Vagina (tissue), 2 donors: ENCODE measurements around the gene ZNF804A. TPM values are rescaled to one million over a fixed set of nuclear protein-coding genes. Genes with fewer than 3 reads are reported as not detected.

Experiments
- DNase-seq, 2 donors: peaks; one replicate each; pipeline ENCODE4 v3.0.0-alpha.2; 2017; ENCODE audit errors: extremely low spot score in 2 of 2
- H3K27ac ChIP-seq: fragments of 200-600 bp; sonication (generic); one replicate; pipeline ENCODE4 v1.5.1; 2019
- H3K27me3 ChIP-seq: fragments of 200-600 bp; sonication (generic); one replicate; pipeline ENCODE4 v1.5.1; 2019
- H3K36me3 ChIP-seq, 2 donors: fragments of 200-600 bp; sonication (generic); one replicate each; pipeline ENCODE4 v1.5.1; 2017 to 2019
- H3K4me1 ChIP-seq: fragments of 200-600 bp; sonication (generic); one replicate; pipeline ENCODE4 v1.5.1; 2019
- H3K4me3 ChIP-seq, 2 donors: fragments of 200-600 bp; sonication (generic); 1 replicate in 1 of 2; 2 replicates in 1 of 2; pipeline ENCODE4 v1.5.1; 2016 to 2019
- H3K9me3 ChIP-seq: fragments of 200-600 bp; sonication (generic); one replicate; pipeline ENCODE4 v1.5.1; 2019
- POLR2A ChIP-seq, 2 donors: fragments of 450-650 bp; IDR thresholded peaks; one replicate each; pipeline ENCODE4 v1.6.1; 2017; ENCODE audit warnings: antibody characterized with exemption in 2 of 2, mild to moderate bottlenecking in 2 of 2, moderate library complexity in 2 of 2
- POLR2AphosphoS5 ChIP-seq, 2 donors: sonication (generic); formaldehyde crosslinking; IDR thresholded peaks; one replicate each; pipeline ENCODE4 v1.9.0; 2017; ENCODE audit warnings: antibody characterized with exemption in 2 of 2, mild to moderate bottlenecking in 2 of 2, low read depth in 1 of 2; ENCODE audit not compliant: insufficient read depth in 1 of 2
- intact Hi-C: fragments of 100-400 bp; cut with DNase I; formaldehyde crosslinking; loops from one replicate; pipeline ENCODE4 v1.15.1; 2023
- total RNA-seq: library from RNA; depleted of rRNA; stranded (reverse); fragments of >200 nt; gene quantifications from one replicate; pipeline ENCODE4 v1.2.3, GENCODE V29; 2016
- TF ChIP-seq, protein P1 (sequence below), 3 experiments: fragments of 450-650 bp in 2 of 3; fragments of 200-600 bp in 1 of 3; sonication (generic) in 1 of 3; IDR thresholded peaks; one replicate each; pipeline ENCODE4 v1.5.1; 2017 to 2019; ENCODE audit warnings: antibody characterized with exemption in 3 of 3, mild to moderate bottlenecking in 2 of 3, moderate library complexity in 2 of 3

Gene ZNF804A
- total RNA-seq, 1 donor from 2014 or later, result 1.2 TPM

DNA sequence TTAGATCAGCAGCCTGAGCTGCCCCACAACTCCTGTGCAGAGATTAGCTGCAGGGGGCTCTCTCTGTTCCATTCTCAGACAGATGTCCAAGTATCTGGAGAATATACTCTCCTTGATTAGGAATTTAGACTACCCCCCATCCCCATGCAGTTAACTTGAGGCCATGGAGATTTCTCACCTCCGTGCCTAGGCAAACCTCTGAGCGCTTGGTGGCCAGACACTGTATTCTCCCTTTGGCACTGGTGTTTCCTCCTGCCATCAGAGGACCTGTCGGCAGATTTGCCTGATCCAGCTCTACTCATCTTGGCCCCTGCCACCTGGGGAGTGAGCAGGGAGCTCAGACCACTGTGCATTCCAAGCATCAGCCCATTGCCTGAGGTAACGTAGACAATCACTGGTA lies 48.3 kb downstream of the ZNF804A start:
- Histone ChIP-seq H3K27ac (no peak overlapping the region), H3K9me3 (no peaks in the 10 kb centered on the region), H3K27me3 (no peaks in the 10 kb centered on the region), H3K4me1 (no peaks in the 10 kb centered on the region), H3K4me3 (no peak overlapping the region), H3K36me3 (no peaks in the 10 kb centered on the region)
- TF ChIP-seq POLR2A (IDR thresholded peaks at IDR 0.05) (no peak), POLR2AphosphoS5 (IDR thresholded peaks at IDR 0.05; ENCODE audit: insufficient read depth in 1 of 2, low read depth in 1 of 2) (no peak)
- TF ChIP-seq, protein P1, sequence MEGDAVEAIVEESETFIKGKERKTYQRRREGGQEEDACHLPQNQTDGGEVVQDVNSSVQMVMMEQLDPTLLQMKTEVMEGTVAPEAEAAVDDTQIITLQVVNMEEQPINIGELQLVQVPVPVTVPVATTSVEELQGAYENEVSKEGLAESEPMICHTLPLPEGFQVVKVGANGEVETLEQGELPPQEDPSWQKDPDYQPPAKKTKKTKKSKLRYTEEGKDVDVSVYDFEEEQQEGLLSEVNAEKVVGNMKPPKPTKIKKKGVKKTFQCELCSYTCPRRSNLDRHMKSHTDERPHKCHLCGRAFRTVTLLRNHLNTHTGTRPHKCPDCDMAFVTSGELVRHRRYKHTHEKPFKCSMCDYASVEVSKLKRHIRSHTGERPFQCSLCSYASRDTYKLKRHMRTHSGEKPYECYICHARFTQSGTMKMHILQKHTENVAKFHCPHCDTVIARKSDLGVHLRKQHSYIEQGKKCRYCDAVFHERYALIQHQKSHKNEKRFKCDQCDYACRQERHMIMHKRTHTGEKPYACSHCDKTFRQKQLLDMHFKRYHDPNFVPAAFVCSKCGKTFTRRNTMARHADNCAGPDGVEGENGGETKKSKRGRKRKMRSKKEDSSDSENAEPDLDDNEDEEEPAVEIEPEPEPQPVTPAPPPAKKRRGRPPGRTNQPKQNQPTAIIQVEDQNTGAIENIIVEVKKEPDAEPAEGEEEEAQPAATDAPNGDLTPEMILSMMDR (IDR thresholded peaks at IDR 0.05), result no peak
- no peak for DNase-seq
- intact Hi-C loops, result no loop called here

DNA sequence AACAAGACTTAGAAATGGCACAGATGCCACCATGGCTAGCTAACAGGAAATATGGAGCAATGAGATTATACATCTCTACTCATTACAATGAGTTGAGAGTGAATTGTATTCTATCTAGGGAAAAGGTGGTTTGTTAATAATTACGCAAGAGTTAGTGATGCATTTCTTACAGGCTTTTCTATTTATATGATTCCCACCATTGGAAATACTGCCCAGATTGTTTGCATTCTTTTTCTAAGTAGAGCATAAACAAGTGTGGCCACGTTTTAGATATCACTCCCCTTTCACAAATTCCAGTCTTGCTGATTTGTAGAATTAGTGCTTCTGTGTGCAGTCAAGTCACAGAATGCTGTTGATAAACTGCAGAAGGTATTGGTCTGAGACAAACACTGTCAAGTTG lies 56.6 kb downstream of the ZNF804A start:
- no peak for DNase-seq
- H3K9me3 ChIP-seq, result no peaks in the 10 kb centered on the region
- no peak overlapping the region for H3K27ac ChIP-seq
- TF ChIP-seq POLR2AphosphoS5 (IDR thresholded peaks at IDR 0.05; ENCODE audit: insufficient read depth in 1 of 2, low read depth in 1 of 2) (no peak), POLR2A (IDR thresholded peaks at IDR 0.05) (no peak)
- TF ChIP-seq, protein P1 (IDR thresholded peaks at IDR 0.05), result no peak
- H3K4me1 ChIP-seq, result no peaks in the 10 kb centered on the region
- no peaks in the 10 kb centered on the region for H3K27me3 ChIP-seq
- no peaks in the 10 kb centered on the region for H3K36me3 ChIP-seq
- intact Hi-C loops, result no loop called here
- no peak overlapping the region for H3K4me3 ChIP-seq

DNA sequence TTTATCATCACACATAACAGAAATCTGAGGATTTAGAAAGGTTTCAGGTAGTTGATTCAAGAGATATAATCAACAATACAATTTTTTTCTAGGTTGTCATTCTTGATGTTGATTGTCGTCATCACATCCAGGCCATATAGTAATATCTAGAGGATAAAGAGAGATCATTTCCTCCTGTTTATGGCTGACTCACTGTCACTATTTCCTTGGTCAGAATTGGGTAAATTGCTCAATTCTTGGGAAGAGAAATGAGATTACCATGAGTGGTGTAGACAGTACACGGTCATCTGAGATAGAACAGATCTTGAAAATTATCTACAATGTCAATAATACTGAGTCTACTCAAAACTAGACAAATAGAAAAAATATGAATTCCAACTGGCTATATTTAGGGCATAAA lies 78.8 kb downstream of the ZNF804A start:
- H3K36me3 ChIP-seq, result no peaks in the 10 kb centered on the region
- no peaks in the 10 kb centered on the region for H3K27me3 ChIP-seq
- DNase-seq, result no peak
- no peaks in the 10 kb centered on the region for H3K4me1 ChIP-seq
- no peak for TF ChIP-seq POLR2AphosphoS5 (IDR thresholded peaks at IDR 0.05; ENCODE audit: insufficient read depth in 1 of 2, low read depth in 1 of 2)
- no peak for TF ChIP-seq POLR2A (IDR thresholded peaks at IDR 0.05)
- TF ChIP-seq, protein P1 (IDR thresholded peaks at IDR 0.05), result no peak
- H3K4me3 ChIP-seq, result no peak overlapping the region
- intact Hi-C loops, result no loop called here
- no peak overlapping the region for H3K27ac ChIP-seq
- no peaks in the 10 kb centered on the region for H3K9me3 ChIP-seq

DNA sequence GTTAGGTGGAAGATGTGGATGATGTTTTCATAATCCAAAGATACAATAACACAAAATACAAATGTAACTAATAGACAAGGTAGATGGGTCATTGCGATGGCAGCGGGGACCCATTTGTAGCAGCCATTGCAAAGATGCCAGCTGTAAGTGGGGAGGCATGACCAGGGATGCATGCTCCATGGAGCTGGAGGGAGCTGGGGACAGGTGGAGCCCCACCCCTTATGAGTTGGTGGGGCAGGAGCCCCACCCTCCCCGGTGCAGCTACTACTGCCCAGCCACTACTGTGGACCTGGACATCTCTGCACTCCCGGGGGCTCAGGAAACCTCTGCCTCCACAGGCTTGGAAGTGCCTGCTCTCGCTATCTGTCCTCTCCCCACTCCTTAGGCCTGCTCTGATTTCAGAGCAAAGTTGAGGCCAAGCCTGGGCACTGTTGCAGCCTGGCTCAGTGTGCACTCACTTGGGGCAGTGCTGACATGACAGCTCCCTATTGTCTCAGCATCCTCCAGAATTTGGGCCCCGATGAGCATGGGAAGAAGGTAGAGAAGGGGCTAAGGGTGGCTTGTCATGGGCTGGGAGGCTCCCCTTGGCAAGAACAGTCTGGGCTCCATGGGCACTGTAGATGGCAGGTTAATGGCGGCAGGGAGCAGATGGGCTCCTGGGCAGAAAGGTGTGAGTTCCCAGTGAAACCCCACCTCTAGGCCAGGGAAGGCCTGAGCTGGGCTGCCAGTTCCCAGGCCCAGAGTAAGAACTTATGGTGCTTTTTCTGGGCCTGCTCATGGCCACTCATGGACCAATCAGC lies 81.1 kb downstream of the ZNF804A start:
- no peak overlapping the region for H3K4me3 ChIP-seq
- H3K4me1 ChIP-seq, result no peaks in the 10 kb centered on the region
- DNase-seq, result no peak
- TF ChIP-seq POLR2A (IDR thresholded peaks at IDR 0.05) (no peak), POLR2AphosphoS5 (IDR thresholded peaks at IDR 0.05; ENCODE audit: insufficient read depth in 1 of 2, low read depth in 1 of 2) (no peak)
- TF ChIP-seq, protein P1 (IDR thresholded peaks at IDR 0.05), result no peak
- H3K36me3 ChIP-seq, result no peaks in the 10 kb centered on the region
- H3K27me3 ChIP-seq, result no peaks in the 10 kb centered on the region
- no peaks in the 10 kb centered on the region for H3K9me3 ChIP-seq
- intact Hi-C loops, result no loop called here
- no peak overlapping the region for H3K27ac ChIP-seq

DNA sequence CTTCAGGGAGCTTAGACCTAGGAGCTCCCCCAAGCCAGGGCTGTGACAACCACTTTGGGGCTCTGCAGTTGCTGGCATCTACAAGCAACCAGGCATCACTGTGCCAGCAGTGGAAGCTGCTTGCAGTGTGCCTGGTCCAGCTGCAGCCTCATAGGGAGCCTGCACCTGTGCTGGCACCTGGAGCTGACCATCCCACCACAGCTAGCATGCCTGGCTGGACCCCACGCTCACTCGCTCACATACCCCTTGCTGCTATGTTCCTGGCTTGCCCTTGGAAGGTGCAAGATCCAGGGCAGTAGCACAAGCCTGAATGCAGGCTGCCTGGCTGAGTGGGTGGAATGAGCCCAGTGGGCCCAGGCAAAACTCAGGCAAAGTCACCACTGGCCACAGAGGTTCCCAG lies 82.5 kb downstream of the ZNF804A start:
- no peak for TF ChIP-seq POLR2AphosphoS5 (IDR thresholded peaks at IDR 0.05; ENCODE audit: insufficient read depth in 1 of 2, low read depth in 1 of 2)
- TF ChIP-seq, protein P1 (IDR thresholded peaks at IDR 0.05), result no peak
- TF ChIP-seq POLR2A (IDR thresholded peaks at IDR 0.05), result no peak
- Histone ChIP-seq H3K27ac (no peak overlapping the region), H3K4me1 (no peaks in the 10 kb centered on the region), H3K4me3 (no peak overlapping the region), H3K9me3 (no peaks in the 10 kb centered on the region), H3K27me3 (no peaks in the 10 kb centered on the region), H3K36me3 (no peaks in the 10 kb centered on the region)
- intact Hi-C loops, result no loop called here
- DNase-seq, result no peak
